Measurements from ENCODE around the gene ICE1.
"Not testable (repeated sequence)": the region's sequence is repeated elsewhere in the genome, so short reads cannot be mapped to it uniquely, and the experiment has no call there.

Gene ICE1

DNA sequence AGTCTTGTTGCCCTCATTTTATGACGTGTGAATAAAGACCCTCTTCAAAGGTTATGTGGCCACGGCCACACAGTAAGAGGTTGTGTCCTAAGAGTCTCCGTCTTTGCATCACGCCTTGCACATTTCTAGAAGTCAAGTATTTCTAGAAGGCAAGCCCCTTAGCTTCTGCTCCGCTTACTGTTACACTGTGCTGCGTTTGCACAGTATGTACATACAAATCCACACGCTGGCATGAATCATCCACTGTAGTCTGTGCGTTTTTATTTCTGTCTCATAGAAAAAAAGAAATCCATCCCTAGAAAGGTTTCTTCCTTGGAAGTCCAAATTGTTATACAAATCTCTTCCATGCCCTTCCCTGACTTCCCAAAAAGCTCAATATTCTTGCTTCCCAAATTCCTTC is 21.4 kb upstream of the ICE1 start:
- no peak for DNase-seq

DNA sequence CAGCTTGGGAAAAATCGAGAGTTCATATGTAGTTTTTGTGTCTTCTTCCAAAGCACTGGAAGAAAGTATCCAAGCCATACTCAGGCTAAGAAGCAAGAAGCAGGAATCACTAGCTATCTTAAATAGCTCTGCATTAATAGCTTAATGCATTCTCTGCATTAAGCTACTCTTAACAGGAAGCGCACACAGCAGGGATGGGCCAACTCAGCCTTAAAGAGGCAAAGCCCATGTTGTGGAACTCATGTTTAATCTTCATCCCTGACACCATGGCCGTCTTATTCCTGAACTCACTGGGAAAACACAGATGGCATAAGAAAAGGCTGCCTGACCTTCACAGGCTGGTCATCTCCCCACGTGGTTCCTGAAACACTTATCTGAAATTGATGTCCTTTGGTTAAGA is 18.7 kb upstream of the ICE1 start:
- no peak for DNase-seq

GRCh38 chr5:5404381-5404780 is 18.1 kb upstream of the ICE1 start:
- no peak for DNase-seq

- no peak for DNase-seq
These were observed 17.0 kb upstream of the ICE1 start for GRCh38 chr5:5405441-5405840.

DNA sequence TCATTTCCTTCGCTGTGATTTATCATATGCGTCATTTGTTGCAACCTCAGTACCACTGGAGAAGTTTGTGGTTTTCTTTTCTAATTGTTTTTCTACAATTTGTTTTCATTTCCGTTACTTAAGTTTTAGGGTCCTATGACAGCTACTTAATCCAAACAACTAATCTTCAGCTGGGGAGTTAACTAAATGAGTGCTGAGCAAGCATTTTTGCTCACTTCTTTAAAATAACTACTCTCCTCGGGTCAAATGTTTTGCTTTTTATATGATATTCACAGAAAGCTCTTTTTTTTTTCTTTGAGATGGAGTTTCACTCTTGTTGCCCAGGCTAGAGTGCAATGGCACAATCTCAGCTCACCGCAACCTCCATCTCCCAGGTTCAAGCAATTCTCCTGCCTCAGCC is 14.6 kb upstream of the ICE1 start:
- no peak for DNase-seq

GRCh38 chr5:5409151-5409810 is 13.2 kb upstream of the ICE1 start:
- DNase-seq, result peak in 1 of 2 experiments; percentile 21

DNA sequence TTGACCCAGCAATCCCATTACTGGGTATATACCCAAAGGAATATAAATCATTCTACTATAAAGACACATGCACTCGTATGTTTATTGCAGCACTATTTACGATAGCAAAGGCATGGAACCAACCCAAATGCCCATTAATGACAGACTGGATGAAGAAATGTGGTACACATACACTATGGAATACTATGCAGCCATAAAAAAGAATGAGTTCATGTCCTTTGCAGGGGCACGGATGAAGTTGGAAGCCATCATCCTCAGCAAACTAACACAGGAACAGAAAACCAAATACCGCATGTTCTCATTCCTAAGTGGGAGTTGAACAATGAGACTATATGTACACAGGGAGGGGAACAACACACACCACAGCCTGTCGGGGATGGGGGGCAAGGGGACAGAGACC is 8.6 kb upstream of the ICE1 start:
- DNase-seq, result not testable (repeated sequence)

DNA sequence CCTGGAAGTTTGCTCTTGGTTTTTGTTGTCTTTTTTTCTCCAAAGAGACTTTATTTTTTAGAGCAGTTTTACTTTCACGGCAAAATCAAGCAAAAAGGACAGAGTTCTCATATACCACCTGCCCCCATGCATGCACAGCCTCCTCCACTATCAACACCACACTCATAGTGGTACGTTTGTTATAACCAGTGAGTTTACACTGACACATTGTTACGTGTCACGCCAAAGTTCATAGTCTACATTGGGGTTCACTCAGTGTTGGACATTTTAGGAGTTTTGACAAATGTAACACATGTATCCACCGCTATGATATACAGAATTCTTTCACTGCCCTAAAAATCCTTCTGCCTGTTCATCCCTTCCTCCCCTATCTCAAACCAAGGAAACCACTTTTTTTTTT is 7.5 kb upstream of the ICE1 start:
- DNase-seq, result no peak

DNA sequence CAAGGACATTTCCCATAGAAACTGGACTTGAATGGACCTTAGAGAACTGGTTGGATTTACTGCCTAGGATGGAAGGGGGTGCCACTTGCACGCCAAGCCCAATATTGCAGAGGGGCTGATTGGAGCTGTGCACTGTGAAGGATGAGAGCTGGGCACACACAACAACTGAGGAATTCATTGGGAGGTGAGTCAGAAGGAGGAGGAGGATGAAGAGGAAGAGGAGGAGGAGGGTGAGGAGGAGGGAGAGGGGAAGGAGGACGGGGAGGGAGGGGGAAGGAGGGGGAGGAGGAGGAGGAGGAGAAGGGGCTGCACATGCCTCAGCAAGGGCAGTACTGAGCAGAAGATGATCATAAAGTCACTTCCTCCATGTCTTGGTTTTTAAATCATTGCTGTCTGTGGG is 5.7 kb upstream of the ICE1 start:
- no peak for DNase-seq

- no peak for DNase-seq
These were observed 4.5 kb upstream of the ICE1 start for GRCh38 chr5:5418006-5418405.

DNA sequence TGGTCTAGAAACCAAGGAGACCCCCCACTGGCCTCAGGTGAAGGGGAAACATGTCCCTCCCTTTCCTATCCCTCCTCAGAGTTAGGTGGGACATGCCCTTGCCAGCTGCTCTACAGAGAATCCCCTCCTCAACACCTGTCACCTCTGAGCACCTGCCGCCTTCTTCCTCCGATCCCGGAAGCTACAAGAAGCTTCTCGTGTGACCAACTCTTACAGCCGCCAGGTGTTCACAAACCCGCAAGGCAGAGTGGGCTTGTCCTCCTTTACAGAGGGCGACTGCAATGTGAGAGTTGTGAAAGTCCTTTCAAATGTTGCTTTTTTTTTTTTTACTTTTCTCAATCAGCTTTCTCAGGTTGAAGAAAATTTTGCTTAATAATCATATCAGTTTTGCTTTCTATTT is 3.7 kb upstream of the ICE1 start:
- no peak for DNase-seq

- peak; percentile 28 to 34 for DNase-seq
These were observed 2.9 kb upstream of the ICE1 start for GRCh38 chr5:5419291-5420210.

DNA sequence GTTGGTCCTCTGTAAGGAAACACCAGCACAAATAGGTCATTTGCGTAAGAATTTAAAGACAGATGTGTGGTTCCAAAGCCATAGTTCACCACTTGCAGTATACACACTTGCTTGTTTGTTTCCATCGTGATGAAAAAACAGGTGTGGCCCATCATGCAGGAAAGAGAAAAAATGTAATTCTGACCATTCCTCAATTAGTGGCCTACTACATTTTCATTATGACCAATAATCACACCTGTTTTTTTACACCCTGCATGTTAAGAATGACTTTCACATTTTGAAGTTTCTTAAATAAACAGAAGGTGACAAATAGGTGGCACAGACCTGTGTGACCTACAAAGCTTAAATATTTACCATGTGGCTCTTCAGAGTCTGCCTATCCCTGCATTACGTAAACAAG is 2.2 kb upstream of the ICE1 start:
- DNase-seq, result no peak

DNA sequence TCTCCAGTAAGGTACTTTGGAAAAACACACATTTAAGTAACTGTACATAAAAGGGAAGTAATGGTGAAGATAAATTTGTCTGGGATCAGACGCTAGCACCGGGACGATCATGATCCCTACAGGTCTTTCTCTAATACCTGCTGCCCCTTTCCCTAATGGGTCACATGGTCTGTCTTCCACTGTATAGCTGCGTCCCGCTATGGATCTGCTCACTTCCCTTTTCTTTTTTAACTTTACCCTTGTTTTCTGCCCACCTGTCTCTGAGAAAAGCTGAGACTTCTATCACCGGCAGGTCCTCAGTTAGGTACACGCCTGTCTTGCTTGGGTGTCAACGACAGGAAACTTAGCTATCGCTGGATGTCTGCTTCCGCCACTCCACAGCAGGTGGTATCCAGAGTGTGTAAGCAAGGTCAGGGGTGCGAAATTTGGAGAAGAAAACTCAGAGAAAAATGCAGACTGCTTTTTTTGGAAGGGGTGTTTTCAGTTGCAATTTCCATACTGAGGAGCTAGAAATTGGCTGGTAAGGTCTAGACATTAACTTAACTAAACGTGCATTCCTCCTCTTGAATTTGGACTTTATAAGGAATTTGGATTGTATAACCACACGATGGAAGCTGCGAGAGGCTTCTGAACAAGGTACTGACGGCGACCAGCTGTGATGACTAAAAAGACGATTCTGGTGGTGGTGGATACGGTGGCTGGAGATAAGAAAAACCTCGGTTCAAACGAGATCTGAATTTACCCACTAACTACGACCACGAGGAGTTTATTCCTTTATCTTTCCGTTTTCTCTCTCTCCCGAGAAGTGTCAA is 1.1 kb upstream of the ICE1 start:
- DNase-seq, result no peak

- no peak for DNase-seq
These were observed 490 bp downstream of the ICE1 start for GRCh38 chr5:5422819-5423515.

GRCh38 chr5:5423586-5423985 is 1.1 kb downstream of the ICE1 start:
- no peak for DNase-seq

DNA sequence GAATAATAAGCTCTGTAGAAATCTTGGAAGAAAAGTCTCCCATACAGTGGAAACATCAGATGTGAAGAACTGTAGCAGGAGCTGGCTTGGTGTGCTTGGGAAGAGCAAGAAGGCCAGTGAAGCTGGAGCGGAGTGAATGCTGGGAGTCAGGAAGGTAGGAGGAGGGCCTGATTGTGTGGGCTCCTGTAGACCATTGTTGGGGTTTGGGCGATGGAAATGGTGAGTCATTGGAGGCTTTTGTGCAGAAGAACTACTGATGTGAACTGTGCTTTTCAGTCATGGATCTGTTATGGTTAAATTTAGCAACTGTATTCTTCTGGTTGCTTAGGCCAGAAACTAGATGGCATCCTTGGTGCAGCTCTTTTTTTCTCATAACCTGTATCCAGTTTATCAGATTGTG is 2.3 kb downstream of the ICE1 start:
- no peak for DNase-seq

- no peak for DNase-seq
These were observed 7.7 kb downstream of the ICE1 start for GRCh38 chr5:5430136-5430535.

GRCh38 chr5:5432020-5432707 is 9.7 kb downstream of the ICE1 start:
- DNase-seq, result no peak

DNA sequence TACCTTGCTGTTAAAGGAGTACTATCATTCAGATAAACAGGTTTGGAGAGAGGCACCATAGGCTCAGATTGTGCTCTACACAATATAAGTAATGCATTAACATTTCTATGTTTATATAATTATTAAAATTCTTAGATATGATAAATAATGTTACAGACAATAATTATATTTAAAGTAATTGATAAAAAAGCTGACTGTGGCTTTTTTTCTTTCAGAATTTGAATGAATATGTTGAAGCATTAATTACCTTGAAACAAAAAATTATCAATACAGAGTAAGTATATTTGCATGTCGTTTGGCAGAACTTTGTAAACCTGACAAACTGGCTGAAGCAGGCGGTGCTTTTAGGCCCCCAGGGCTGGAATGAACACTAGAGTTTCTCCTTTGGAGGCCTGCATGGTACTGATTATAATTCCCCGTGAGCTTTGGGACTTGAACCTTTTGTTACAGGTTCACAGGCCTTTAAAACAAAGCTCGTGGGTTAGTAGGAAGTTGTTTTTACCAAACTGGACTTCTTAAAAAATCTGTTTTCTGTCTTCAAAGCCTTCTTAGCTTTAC is 13.8 kb downstream of the ICE1 start:
- DNase-seq, result no peak

DNA sequence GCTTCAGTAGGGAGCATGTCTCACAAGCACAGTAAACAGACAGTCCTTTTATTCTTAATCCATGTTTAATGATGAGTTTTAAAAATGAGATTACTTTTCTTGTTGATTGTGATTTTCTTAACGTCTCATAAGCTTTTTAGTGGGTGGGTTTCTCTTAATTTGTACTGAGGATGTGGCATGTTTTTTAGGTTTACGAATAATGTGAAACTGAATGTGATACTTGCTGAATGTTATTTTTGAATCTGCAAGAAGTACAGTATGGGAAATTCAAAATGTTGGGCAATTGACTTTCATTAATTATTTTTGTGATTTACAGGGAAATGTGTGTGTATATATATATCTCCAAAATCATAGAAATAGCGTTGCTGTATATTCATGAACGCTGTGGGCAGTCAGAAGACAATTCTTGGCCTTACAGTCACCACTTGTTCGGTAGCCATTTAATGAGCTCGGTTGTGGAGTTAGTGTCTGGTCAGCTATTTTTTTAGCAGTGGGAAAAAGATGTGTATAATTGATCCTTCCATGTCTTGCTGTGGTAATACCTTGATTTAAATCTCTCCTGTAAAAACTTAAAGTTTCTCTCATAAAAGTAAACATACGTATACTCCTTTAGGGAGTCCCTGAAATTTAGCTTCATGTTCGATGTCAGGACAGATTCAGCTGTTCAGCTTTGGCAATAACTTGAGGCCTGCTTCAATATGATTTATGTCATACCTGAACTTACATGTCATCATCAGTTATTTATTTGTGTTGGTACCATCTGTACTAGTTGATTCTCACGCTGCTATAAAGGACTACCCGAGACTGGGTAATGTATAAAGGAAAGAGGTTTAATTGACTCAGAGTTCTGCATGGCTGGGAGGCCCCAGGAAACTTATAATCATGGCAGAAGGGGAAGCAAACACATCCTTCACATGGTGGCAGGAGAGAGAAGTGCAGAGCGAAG is 15.0 kb downstream of the ICE1 start:
- no peak for DNase-seq

All from NCI-H1930 (cell line).